Measurements from ENCODE around the gene GLCCI1. TPM values are rescaled to one million over a fixed set of nuclear protein-coding genes. Genes with fewer than 3 reads are reported as not detected.

The GLCCI1 gene
- total and polyA plus RNA-seq, 4 experiments from 2014 or later, result 10.4 to 49.7 (median 34.3) TPM

- Mint-ChIP-seq H3K4me3 (peak overlapping the region in 7 of 8 donors; percentile 70 to 89 (median 81)), H3K27me3 (no peaks in the 10 kb centered on the region), H3K27ac (peak overlapping the region; percentile 78 to 97 (median 90)), H3K4me1 (peaks cover 21 to 51% (median 28%) of the 10 kb centered on the region in 4 donors), H3K36me3 (no peaks in the 10 kb centered on the region), H3K9me3 (no peaks in the 10 kb centered on the region)
- Histone ChIP-seq H3K36me3 (ENCODE audit: insufficient read depth, low read length) (no peaks in the 10 kb centered on the region), H3K4me3 (ENCODE audit: low read length in 2 of 2) (no peak overlapping the region), H3K27ac (ENCODE audit: low read depth, low read length) (peak overlapping the region; percentile 59), H3K4me1 (ENCODE audit: insufficient read depth, low read length) (peaks cover 42% of the 10 kb centered on the region), H3K27me3 (ENCODE audit: insufficient read depth, low read length) (no peaks in the 10 kb centered on the region), H3K9me3 (ENCODE audit: control insufficient read depth in 1 of 2, low read length in 2 of 2) (no peaks in the 10 kb centered on the region)
- DNase-seq, result no peak
- CTCF ChIA-PET (ENCODE audit: partially characterized antibody), result interaction anchor here (0.7 to 1.7 kb wide), 12 partner anchors 10 to 263 kb away, joined by 3 to 10 read pairs (median 3); no protein-coding TSS in a partner anchor
- intact Hi-C loops (cut with micrococcal nuclease), result loop anchor here (1.0 to 2.0 kb wide), 2 partner anchors 21 to 24 kb away; partner anchors contain the start of gene GLCCI1
- POLR2A ChIA-PET (ENCODE audit: partially characterized antibody), result interaction anchor here (0.8 to 5.0 kb wide), 15 partner anchors 8 to 786 kb away, joined by 3 to 80 read pairs (median 6); partner anchors contain the start of genes GLCCI1 and UMAD1
Observed at GRCh38 chr7:7943951-7944350, 24.6 kb upstream of the GLCCI1 start.

GRCh38 chr7:7944619-7945282 is 23.8 kb upstream of the GLCCI1 start:
- H3K4me3 ChIP-seq (ENCODE audit: low read length in 2 of 2), result peak overlapping the region; percentile 26 to 29
- H3K36me3 Mint-ChIP-seq, result no peaks in the 10 kb centered on the region
- CTCF ChIA-PET (ENCODE audit: partially characterized antibody), result interaction anchor here (0.7 to 1.7 kb wide), 13 partner anchors 9 to 263 kb away, joined by 3 to 10 read pairs (median 3); no protein-coding TSS in a partner anchor
- H3K27ac Mint-ChIP-seq, result peak overlapping the region; percentile 78 to 97 (median 90)
- no peaks in the 10 kb centered on the region for H3K9me3 Mint-ChIP-seq
- intact Hi-C loops (cut with micrococcal nuclease), result loop anchor here (1.0 to 2.0 kb wide), 2 partner anchors 22 to 24 kb away; partner anchors contain the start of gene GLCCI1
- H3K36me3 ChIP-seq (ENCODE audit: insufficient read depth, low read length), result no peaks in the 10 kb centered on the region
- H3K27ac ChIP-seq (ENCODE audit: low read depth, low read length), result peak overlapping the region; percentile 59
- peaks cover 42% of the 10 kb centered on the region for H3K4me1 ChIP-seq (ENCODE audit: insufficient read depth, low read length)
- H3K9me3 ChIP-seq (ENCODE audit: control insufficient read depth in 1 of 2, low read length in 2 of 2), result no peaks in the 10 kb centered on the region
- POLR2A ChIA-PET (ENCODE audit: partially characterized antibody), result interaction anchor here (0.8 to 5.0 kb wide), 22 partner anchors 8 to 787 kb away, joined by 3 to 80 read pairs (median 4); partner anchors contain the start of genes GLCCI1 and UMAD1
- no peaks in the 10 kb centered on the region for H3K27me3 ChIP-seq (ENCODE audit: insufficient read depth, low read length)
- no peaks in the 10 kb centered on the region for H3K27me3 Mint-ChIP-seq
- H3K4me3 Mint-ChIP-seq, result peak overlapping the region; percentile 70 to 89 (median 82)
- peaks cover 21 to 51% (median 28%) of the 10 kb centered on the region in 4 donors for H3K4me1 Mint-ChIP-seq
- DNase-seq, result peak; percentile 64 to 77 (median 75)

GRCh38 chr7:7946486-7946885 is 22.1 kb upstream of the GLCCI1 start:
- intact Hi-C loops (cut with micrococcal nuclease), result no loop called here
- peaks cover 19 to 49% (median 28%) of the 10 kb centered on the region in 4 donors for H3K4me1 Mint-ChIP-seq
- peaks cover 42% of the 10 kb centered on the region for H3K4me1 ChIP-seq (ENCODE audit: insufficient read depth, low read length)
- peaks cover 0 to 10% of the 10 kb centered on the region in 2 donors for H3K36me3 Mint-ChIP-seq
- POLR2A ChIA-PET (ENCODE audit: partially characterized antibody), result interaction anchor here (2.9 kb wide), 1 partner anchor 22 kb away, joined by 11 read pairs; the partner anchor contains the start of gene GLCCI1
- H3K27me3 Mint-ChIP-seq, result no peaks in the 10 kb centered on the region
- no peak overlapping the region for H3K27ac ChIP-seq (ENCODE audit: low read depth, low read length)
- no peaks in the 10 kb centered on the region for H3K36me3 ChIP-seq (ENCODE audit: insufficient read depth, low read length)
- peaks cover 0 to 5% (median 2%) of the 10 kb centered on the region in 8 donors for H3K9me3 Mint-ChIP-seq
- peak overlapping the region in 5 of 7 donors; percentile 78 to 93 (median 89) for H3K27ac Mint-ChIP-seq
- H3K27me3 ChIP-seq (ENCODE audit: insufficient read depth, low read length), result no peaks in the 10 kb centered on the region
- H3K4me3 Mint-ChIP-seq, result peak overlapping the region in 1 of 8 donors; percentile 82
- CTCF ChIA-PET (ENCODE audit: partially characterized antibody), result interaction anchor here (1.3 to 1.6 kb wide), 2 partner anchors 11 to 179 kb away, joined by 4 read pairs; no protein-coding TSS in a partner anchor
- H3K4me3 ChIP-seq (ENCODE audit: low read length in 2 of 2), result no peak overlapping the region
- no peaks in the 10 kb centered on the region for H3K9me3 ChIP-seq (ENCODE audit: control insufficient read depth in 1 of 2, low read length in 2 of 2)
- no peak for DNase-seq

GRCh38 chr7:7948232-7948631 is 20.4 kb upstream of the GLCCI1 start:
- Mint-ChIP-seq H3K4me3 (no peak overlapping the region), H3K27me3 (no peaks in the 10 kb centered on the region), H3K27ac (no peak overlapping the region), H3K9me3 (peaks cover 0 to 5% (median 2%) of the 10 kb centered on the region in 8 donors), H3K36me3 (peaks cover 0 to 10% of the 10 kb centered on the region in 2 donors), H3K4me1 (peaks cover 18 to 39% (median 24%) of the 10 kb centered on the region in 4 donors)
- POLR2A ChIA-PET (ENCODE audit: partially characterized antibody), result interaction anchor here (2.9 kb wide), 1 partner anchor 20 kb away, joined by 11 read pairs; the partner anchor contains the start of gene GLCCI1
- CTCF ChIA-PET (ENCODE audit: partially characterized antibody), result interaction anchor here (1.3 to 1.6 kb wide), 2 partner anchors 9 to 242 kb away, joined by 4 to 6 read pairs; no protein-coding TSS in a partner anchor
- Histone ChIP-seq H3K27me3 (ENCODE audit: insufficient read depth, low read length) (no peaks in the 10 kb centered on the region), H3K4me3 (ENCODE audit: low read length in 2 of 2) (no peak overlapping the region), H3K4me1 (ENCODE audit: insufficient read depth, low read length) (peaks cover 35% of the 10 kb centered on the region), H3K27ac (ENCODE audit: low read depth, low read length) (no peak overlapping the region), H3K36me3 (ENCODE audit: insufficient read depth, low read length) (no peaks in the 10 kb centered on the region), H3K9me3 (ENCODE audit: control insufficient read depth in 1 of 2, low read length in 2 of 2) (no peaks in the 10 kb centered on the region)
- intact Hi-C loops (cut with micrococcal nuclease), result no loop called here
- no peak for DNase-seq

GRCh38 chr7:7953806-7954205 is 14.8 kb upstream of the GLCCI1 start:
- Histone ChIP-seq H3K9me3 (ENCODE audit: control insufficient read depth in 1 of 2, low read length in 2 of 2) (no peaks in the 10 kb centered on the region), H3K27ac (ENCODE audit: low read depth, low read length) (no peak overlapping the region), H3K27me3 (ENCODE audit: insufficient read depth, low read length) (no peaks in the 10 kb centered on the region), H3K4me1 (ENCODE audit: insufficient read depth, low read length) (no peaks in the 10 kb centered on the region), H3K4me3 (ENCODE audit: low read length in 2 of 2) (no peak overlapping the region), H3K36me3 (ENCODE audit: insufficient read depth, low read length) (no peaks in the 10 kb centered on the region)
- Mint-ChIP-seq H3K4me1 (peaks cover 0 to 4% (median 0%) of the 10 kb centered on the region in 4 donors), H3K36me3 (peaks cover 3 to 17% of the 10 kb centered on the region in 2 donors), H3K27ac (no peak overlapping the region), H3K27me3 (no peaks in the 10 kb centered on the region), H3K4me3 (no peak overlapping the region), H3K9me3 (peaks cover 0 to 5% (median 2%) of the 10 kb centered on the region in 8 donors)
- ChIA-PET CTCF (ENCODE audit: partially characterized antibody) (interaction anchor here (1.6 kb wide), 1 partner anchor 9 kb away, joined by 5 read pairs; no protein-coding TSS in a partner anchor), POLR2A (ENCODE audit: partially characterized antibody) (interaction anchor here (1.3 to 1.6 kb wide), 2 partner anchors 9 to 14 kb away, joined by 5 to 6 read pairs; partner anchors contain the start of gene GLCCI1)
- no peak for DNase-seq
- intact Hi-C loops (cut with micrococcal nuclease), result no loop called here

GRCh38 chr7:7956531-7957128 is 12.0 kb upstream of the GLCCI1 start:
- CTCF ChIA-PET (ENCODE audit: partially characterized antibody), result interaction anchor here (1.4 kb wide), 1 partner anchor 9 kb away, joined by 3 read pairs; no protein-coding TSS in a partner anchor
- no peaks in the 10 kb centered on the region for H3K9me3 Mint-ChIP-seq

More at GRCh38 chr7:7956531-7957128, 12.0 kb upstream of the GLCCI1 start:
- intact Hi-C loops (cut with micrococcal nuclease), result no loop called here
- H3K27me3 ChIP-seq (ENCODE audit: insufficient read depth, low read length), result no peaks in the 10 kb centered on the region
- H3K9me3 ChIP-seq (ENCODE audit: control insufficient read depth in 1 of 2, low read length in 2 of 2), result no peaks in the 10 kb centered on the region
- Mint-ChIP-seq H3K4me1 (peaks cover 0 to 4% (median 0%) of the 10 kb centered on the region in 4 donors), H3K27me3 (no peaks in the 10 kb centered on the region), H3K4me3 (no peak overlapping the region), H3K27ac (peak overlapping the region in 1 of 7 donors; percentile 71), H3K36me3 (peaks cover 3 to 7% of the 10 kb centered on the region in 2 donors)
- H3K27ac ChIP-seq (ENCODE audit: low read depth, low read length), result no peak overlapping the region
- DNase-seq, result no peak
- H3K4me3 ChIP-seq (ENCODE audit: low read length in 2 of 2), result no peak overlapping the region
- H3K4me1 ChIP-seq (ENCODE audit: insufficient read depth, low read length), result no peaks in the 10 kb centered on the region
- H3K36me3 ChIP-seq (ENCODE audit: insufficient read depth, low read length), result no peaks in the 10 kb centered on the region
- POLR2A ChIA-PET (ENCODE audit: partially characterized antibody), result interaction anchor here (0.9 kb wide), 1 partner anchor 11 kb away, joined by 4 read pairs; no protein-coding TSS in a partner anchor
